Amniotic stem cell (primary cell): ENCODE measurements around the gene PRCD.

ENCODE experiments used
- DNase-seq: peaks from one replicate; lab custom pipeline; 2025; lab: John Stamatoyannopoulos, UW

PRCD gene, protein sequence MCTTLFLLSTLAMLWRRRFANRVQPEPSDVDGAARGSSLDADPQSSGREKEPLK

DNA sequence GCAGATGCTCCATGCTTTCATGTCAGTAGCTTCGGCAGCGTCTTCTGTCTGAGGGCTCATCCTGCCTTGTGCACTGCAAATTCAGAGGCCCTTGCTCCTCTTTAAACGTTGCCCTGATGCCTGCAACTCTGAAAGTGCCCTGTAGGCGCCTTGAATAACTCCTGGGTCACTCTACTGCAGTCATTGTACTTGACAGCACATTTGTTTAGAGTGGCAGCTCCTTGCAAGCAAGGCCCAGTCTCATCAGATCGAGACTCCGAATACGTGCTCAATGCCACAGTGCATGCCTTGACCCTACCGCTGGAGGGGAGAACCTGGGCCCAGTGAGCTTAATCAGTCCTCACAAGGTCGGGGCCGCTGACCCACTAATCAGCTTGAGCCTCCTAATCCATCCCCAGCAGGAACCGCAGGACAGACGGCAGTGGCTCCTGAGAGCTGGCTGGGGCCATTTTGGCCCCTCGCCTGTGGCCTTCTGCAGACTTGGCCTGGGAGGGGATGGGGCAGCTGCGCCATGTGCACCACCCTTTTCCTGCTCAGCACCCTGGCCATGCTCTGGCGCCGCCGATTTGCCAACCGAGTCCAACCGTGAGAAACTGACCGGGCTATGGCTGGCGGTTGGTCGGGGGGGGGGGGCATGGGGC is at the start of gene PRCD:
PRCD (plus strand) TSS at position 414 of the 641 bp plus-strand sequence; CDS start at position 512, 98 bp downstream.
- no peak for DNase-seq

DNA sequence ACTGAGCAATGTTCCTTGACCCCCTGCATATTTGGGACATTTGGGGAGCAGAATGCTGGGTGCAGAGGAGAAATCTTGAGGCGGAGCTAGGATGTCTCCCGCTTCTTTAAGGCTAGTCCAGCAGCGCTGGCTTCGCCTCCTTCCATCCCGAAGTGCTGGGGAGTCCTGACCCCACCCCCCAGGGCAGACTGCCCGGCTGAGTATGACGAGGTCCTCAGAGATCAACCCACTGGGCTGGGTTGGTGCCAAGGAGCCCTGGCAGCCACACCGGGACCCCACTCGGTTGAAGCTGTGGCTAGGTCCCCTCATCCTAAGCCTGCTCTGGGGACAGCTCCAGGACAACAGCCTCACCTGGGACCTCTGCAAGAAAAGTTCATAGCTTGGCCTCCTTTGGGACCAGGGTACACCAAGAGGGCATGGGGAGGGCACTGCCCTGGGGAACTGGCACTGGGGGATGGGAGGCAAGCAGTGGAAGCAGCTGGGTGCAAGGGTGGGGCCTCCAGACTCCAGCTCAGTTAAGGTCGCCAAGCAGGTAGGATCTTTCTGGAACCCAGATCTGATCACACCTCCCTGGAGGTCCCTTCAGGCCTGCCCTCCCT is 49.6 kb upstream of the PRCD start:
- no peak for DNase-seq

DNA sequence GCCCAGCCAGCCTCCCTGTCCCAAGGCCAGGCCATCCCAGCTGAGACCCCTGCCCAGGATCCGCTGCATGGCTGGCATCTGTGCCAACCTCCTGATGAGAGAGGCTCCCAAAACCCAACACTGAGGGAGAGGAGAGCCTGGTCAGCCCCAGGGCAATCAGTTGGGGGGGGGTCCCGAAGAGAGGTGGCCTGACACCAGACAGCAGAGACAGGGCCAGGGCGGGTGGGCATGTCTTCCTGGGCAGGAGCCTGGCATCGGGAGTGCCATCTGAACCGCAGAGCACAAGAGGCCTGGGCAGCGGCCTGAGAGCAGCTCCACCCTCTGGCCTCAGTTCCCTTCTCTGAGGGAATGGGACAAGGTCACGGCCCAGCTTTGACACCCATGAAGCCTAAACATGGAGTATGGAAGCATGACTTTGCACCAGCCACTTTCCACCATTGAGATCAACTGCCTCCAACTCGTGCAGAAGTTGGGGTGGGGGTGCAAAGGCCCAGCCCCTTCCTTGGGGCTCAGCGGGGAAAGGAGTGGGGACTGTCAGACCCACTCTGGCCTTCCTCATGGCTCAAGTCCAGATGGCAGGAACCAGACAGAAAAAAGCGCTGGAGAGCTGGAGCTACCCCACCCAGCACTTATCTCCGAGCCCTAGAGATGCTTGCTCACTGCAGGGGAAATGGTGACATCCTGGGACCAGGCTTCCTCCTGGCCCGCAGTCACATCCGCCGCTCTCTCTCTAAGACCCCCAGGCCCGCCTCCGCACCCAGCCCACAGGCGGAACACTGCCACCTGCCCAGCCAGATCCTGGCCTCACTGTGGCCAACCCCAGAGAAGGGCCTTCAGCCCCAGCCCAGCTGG is 48.3 kb upstream of the PRCD start:
- no peak for DNase-seq

DNA sequence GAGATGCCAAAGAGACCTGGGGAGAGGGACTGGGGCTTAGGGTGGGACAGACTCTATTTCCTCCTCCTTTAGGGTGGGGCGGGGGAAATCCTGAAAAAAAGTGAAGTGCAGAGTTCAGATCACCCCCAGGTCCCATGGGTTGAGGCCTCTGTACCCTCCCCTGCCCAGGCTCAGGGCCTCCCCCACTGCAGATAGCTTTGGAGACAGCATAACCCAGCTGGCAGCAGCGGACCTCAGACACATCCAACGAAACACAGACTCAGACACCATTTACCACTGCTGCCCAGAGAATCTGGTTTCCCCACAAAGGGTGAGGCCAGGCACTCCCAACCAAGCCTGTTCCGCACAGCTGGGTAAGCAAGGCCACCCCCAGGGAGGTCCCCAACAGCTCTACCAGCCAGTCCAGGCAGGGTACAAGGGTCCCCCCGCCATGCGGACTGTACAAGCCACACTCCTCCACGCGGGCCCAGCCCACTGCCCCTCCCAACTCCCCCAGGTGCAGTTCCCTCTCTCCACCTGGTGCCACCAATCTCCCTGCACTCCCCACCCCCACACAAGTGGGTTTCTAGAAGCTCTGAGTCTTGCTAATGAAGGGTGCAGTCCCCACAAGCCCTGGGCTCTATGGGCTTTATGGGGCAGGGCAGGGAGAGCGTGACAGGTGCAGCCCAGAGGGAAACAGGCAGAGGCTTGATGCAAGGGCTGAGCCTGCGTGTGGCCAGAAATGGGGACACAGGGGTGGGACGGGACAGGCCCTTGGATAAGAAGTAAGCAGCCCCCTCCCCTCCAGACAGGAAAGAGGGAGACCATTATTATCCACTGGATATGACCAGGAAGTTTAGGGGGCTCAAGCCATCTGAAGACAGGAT is 47.5 kb upstream of the PRCD start:
- DNase-seq, result no peak

DNA sequence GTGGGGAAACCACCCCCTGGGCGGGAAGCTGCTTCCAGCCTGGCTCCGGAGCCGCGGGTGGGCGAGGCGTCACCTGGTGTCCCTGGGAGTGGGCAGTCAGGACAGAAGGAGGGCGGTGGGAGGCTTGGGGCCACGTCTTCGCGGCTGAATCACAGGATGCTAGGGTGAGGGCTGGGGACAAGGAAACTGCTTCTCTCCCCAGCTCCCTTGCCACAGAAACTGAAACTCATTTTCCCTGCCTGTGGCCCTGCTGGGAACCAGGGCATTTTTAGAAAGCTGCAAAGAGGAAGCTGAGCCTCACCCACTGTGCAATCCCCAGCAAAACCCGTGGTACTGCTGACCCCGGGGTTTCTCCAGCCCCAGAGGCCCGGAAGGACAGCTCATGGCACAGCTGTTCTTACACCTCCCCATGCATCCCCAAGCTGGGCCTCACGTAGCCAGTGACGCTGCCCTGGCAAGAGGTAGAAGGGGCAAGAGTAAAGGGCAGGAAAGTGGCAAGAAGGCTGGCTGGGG is 46.8 kb upstream of the PRCD start:
- DNase-seq, result peak; percentile 35

DNA sequence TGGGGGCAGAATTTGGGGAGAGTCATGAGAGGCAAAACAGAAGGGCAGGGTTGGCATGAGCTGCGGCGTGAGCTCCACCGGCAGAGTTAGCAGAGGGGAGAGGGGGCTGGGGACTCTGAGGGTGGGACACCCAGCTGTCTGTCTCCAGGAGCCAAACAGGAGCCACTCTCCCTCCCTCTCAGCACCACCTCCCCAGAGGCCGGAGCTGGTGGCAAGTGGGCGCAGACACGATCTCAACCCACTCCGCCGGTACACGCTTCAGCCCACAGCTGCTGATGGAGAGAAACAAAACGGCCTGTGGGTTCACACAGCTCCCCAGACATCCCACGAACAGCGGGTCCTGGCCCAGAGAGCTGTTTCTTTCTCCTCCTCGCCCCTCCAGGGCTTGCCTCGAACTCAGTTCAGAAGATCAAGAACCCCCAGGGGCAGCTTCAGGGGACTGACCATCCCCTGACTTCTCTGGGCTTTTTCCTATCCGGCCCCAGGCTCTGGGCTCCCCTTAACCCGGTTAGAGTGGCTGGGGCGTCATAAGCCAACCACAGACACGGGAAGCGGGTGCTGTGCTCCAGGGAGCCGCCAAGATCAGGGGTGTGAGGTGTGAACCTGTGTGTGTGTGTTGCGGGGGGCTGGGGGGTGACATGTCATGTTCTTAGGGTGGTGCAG is 46.2 kb upstream of the PRCD start:
- no peak for DNase-seq

DNA sequence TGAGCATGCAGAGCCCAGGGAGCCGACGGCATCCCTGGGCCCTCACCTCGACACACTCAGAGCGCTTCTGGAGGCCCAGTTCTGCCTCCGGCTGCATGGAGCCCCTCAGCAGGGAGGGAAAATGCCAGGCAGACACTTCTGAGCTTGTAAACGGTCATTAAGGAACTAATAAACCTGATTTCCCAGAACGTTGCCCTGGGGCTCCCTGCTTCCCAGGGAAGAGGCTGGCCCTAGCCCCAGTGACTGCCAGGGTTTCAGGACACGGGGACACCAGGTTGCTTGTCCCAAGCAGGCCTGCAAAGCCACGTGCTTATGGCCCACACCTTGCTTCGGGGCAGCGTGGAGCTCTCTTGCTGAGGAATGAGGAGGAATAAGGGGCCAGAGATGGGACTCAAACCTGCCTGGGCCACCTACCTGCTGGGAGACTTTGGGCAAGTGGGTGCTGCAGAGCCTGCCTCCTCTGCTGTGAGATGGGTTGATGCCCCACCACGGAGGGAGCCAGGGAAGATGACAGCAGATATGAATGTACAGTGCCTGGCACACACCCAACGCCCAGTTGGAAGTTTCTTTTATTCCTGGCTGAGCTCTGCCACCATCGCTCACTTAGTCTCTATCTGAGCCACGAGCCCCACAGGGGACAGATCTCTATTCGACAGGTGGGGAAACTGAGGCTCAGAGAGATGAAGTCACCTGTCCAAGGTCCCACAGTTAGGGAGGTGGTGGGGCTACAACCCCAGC is 44.0 kb upstream of the PRCD start:
- DNase-seq, result no peak

DNA sequence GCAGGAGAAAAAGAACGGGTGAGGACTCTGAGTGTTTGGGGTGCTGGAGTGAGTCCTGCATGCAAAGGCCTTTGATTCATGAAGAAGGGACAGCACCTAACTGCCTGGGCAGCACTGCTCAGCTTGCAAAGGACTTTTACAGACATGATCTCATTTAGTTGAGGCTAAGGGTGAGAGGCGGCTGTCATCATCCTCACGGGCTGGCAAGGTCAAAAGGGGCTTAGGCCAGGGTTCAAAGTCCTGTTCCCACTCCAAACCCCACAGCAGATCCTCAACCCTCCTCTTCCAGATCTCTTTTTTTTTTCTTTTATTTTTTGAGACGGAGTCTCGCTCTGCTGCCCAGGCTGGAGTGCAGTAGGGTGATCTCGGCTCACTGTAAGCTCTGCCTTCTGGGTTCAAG is 43.4 kb upstream of the PRCD start:
- DNase-seq, result no peak

DNA sequence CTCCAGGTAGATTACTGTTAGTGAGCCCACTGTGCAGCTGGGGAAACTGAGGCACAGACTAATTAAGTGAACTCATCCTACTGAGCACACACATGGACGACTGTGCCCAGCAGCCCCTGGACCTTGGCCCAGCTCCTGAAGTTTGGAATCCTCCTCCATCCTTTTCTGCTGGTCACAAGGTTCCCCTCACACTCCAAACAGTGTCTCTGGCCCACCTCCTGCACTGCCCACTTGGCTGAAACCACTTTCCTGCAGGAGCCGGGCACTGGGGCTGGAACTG is 42.2 kb upstream of the PRCD start:
- no peak for DNase-seq

DNA sequence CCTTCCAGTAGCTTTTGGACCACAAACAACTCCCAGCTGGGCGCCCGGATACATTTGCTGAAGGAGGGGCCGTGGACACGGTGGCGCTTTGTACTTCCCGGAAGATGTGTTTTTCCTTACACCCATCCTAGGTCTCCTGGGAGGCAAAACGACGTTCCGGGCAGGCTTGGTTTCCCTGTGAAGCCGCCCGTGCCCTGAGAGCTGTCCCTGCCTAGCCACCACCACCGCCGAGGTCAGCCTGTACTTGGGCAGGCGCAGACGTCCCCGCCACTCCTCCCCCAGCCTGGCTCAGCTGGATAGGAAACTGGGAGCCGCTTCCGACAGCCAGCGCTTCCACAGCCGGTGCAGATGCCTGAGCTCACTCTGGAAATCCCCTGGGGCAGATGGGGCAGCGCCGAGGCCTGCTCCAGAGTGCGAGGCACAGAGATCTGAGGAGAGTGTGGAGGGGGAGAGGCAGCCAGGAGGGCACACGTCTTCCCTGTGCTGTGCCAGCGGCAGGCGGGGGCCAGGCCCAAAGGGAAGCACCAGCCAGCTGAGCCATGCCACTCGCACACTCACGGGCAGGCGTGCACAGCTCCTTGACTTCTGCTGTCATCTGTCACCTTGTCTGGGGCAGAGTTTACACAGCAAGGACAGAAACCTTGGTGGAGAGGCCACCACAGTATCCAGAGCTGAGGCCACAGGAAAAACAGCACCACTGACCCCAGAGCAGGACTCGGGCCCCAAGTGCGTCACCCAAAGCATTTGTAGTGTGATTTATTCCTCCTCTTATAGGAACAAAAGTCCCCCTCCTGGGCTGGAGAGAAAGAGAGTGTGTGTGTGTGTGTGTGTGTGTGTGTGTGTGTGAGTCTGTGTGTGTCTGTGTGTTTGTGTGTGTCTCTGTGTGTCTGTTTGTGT is 41.6 kb upstream of the PRCD start:
- peak; percentile 82 for DNase-seq

DNA sequence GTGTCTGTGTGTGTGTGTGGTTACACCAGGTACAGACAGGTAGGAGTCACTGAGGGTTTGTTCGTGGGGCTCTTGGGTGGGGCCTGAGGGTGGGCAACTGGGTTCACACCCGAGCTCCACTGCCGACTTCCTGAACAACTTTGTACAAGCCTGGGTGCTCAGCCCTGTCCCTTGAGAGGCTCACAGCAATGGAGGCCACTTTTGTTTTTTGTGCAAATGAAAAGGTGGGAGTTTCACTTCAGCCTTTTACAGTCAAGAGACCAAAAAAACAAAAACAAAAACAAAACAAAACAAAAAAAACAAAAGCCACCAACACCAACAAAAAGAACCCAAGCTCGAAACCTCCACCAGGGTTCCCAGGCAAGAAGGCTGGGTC is 41.0 kb upstream of the PRCD start:
- DNase-seq, result no peak

DNA sequence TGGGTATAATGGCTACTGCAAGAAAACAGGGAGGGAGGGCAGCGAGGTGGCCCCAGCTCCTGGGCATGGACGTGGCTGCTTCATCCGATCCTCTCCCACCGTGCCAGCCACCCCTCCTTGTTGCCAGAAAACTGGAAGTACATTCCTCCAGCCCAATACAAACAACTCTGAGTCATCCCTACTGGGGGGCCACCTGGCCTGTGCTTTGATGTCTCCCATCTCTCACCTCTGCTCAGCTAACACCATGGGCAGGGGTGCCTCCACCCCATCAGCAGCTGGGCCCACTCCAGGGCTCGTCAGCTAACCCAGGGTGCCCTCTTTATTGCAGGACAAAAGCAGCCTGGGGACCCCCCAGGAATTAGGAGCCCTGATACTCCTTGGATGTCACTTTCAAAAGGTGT is 40.6 kb upstream of the PRCD start:
- no peak for DNase-seq

DNA sequence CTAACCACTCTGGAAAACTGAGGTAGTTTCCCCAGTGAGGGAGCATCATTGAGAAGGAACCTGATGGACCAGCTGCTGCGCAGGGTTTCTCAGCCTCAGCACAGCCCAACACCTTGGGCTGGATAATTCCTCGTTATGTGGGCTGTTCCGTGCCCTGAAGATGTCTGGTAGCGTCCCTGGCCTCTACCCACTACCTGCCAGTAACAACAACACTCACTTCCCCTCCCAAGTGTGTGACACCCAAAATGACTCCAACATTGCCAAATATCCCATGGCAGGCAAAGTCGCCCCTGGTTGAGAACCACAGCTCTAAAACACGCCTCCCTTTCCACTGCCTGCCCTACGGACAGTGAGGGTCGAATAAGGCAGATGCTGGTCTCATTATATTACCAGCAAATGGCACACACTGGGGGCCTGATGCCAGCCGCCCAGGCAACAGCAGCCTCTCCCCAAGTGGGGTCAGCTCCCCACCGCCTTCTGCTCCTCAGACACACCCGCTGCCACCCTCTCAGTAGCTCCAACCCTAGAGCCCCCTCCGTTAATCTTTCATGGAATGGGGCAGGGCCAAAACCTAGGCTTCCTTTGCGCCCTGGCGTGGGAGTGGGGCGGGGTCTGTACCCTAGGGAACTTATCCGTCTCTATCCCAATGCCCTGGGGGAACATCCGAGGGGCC is 39.6 kb upstream of the PRCD start:
- DNase-seq, result no peak

DNA sequence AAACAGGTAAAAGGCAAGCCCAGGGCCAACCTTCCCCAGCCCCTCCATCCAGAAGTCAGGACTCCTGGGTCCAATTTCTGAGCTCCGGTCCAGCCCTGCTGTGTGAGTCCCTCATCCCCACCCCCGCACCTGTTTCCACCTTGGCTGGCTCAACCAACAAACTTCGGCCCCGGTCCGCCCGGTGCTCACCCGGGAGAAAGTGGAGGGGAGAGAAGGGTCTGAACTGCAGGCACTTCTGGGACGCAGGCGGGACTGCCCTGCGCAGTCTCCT is 39.2 kb upstream of the PRCD start:
- no peak for DNase-seq

DNA sequence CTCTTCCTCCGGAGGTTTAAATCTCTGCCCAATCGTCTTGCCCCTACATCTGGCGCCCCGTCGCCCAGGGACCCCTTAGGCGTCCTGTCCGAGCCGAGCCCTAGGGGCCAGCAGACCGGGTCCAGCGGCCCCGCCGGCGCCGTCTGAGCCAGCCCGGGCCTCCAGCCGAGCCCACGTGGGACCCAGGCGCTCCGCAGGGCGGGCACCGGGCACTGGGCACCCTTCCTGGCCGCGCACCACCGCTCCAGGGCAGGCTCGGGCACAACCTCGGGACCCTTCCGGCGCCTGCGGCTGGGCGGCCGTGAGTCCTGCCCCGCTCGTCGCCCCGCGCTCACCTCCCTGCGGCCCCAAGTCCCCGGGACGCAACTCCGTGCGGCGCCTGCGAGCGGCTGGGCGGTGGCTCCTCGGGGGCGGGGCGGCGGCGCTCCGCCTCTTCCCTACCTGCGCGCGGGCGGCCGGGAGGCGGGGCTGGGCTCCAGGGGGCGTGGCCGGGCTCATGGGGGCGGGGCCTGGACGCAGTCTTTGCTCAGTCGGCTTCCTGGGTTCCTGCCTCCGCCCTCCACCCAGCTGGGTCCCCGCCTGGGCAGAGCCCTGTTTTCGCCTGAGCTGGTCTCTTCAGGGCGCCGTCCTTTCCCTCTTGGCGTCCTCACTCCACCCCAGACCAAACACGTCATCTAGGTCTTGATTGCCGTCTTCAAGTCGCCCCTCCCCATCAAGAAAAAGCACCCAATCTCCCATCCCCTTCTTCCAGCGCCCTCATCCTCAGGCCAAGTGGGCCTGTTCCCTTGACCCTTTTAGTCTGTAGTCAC is 38.6 kb upstream of the PRCD start, which contains the start of gene RHBDF2:
RHBDF2 (minus strand) TSS at position 406 of the 809 bp plus-strand sequence. CDS start 19,899 bp downstream, outside the sequence.
- peak; percentile 62 for DNase-seq

DNA sequence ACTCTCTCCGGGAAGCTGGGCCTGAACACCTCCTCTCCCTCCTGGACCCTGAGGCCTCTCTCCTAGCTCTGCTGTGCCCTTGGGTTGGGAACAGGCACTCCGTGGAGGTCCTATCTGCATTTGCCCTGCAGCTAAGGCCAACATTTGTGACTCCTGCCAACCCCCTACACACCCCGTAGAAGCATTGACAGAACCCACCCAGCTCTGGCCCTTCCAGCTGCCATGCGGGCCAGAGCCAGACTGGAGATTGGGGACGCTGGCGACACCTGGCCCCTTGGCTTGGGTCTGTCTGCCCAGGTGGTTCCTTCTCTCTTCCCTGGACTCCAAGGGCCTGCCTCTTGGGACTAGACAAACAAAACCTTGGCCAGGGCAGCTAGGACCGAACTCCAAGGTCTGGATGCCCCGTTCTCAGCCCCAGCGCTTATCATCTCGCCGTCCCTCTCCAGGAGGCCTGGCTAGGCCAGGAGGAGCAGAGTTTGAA is 38.0 kb upstream of the PRCD start:
- DNase-seq, result no peak

DNA sequence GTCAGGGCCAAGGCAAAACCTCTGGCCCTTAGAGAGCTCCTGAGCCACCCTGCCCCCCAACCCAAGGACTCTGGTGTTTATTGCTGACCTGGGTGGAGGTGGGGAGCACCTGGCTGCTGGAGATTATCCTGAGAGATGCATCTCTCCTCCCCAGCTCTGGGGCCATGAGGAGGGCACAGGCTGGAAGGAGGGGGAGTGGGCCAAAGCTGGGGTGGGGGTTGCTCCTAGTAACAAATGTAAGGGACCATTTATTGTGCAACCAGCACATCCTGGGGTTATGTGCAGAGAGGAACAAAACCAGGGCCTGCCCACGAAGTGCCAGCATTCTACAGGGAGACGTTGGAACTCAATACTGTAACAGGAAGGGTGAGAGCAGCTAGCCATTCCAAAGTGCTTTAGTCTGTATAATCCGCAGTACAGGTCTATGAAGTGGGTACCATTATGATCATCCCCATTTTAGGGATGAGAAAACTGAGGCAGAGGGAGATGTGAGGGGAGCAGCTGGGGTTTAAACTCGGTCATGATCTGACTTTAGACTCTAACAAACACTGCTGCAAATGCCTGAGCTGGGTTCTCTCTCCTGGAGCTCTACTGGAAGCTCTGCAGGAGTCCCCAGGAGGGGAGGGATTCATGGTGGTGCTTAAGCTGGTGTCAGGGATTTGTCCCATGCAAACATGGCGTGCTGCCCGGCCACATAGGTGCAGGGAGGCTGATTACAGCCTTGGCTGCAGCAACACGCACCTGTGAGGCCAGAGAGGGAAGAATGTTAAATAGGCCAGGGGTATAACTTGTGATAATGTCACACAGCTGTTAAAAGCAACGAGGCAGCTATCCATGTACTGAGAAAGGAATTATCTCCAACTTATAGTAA is 37.3 kb upstream of the PRCD start:
- no peak for DNase-seq
